H1 (cell line): ENCODE results near the gene CST11. TPM values are rescaled to one million over a fixed set of nuclear protein-coding genes. Genes with fewer than 3 reads are reported as not detected.

ENCODE experiments used
- ASH2L ChIP-seq: fragments of 200-600, 300-600 bp; sonication (generic); IDR thresholded peaks from one replicate; pipeline ENCODE4 v1.7.1; 2017; ENCODE audit warnings: low read length
- CBX5 ChIP-seq: fragments of 300-800, 300-1000 bp; sonication (generic); IDR thresholded peaks from 2 replicates; pipeline ENCODE4 v1.7.1; 2016; ENCODE audit warnings: antibody characterized with exemption, low read length, low read depth
- GABPA ChIP-seq: IDR thresholded peaks from 2 replicates; pipeline ENCODE4 v1.6.1; 2011; ENCODE audit warnings: mild to moderate bottlenecking, low read length, moderate library complexity, borderline replicate concordance; ENCODE audit not compliant: insufficient read depth
- JUND ChIP-seq: IDR thresholded peaks from 2 replicates; pipeline ENCODE4 v1.6.1; 2011; ENCODE audit warnings: mild to moderate bottlenecking, improper control_type of control experiment, low read length
- PHF8 ChIP-seq: fragments of 200-600 bp; sonication (generic); conservative IDR thresholded peaks from 2 replicates; pipeline ENCODE4 v1.7.1; 2012; ENCODE audit warnings: low read depth, mild to moderate bottlenecking, inconsistent platforms, low read length, moderate library complexity
- RNF2 ChIP-seq: fragments of 200-900, 300-1000 bp; sonication (generic); IDR thresholded peaks from 2 replicates; pipeline ENCODE4 v1.7.1; 2016; ENCODE audit warnings: borderline replicate concordance, low read depth, mild to moderate bottlenecking, antibody characterized with exemption, low read length; ENCODE audit not compliant: poor library complexity, severe bottlenecking; ENCODE audit errors: missing control alignments
- SIX5 ChIP-seq: IDR thresholded peaks from 2 replicates; pipeline ENCODE4 v1.6.1; 2011; ENCODE audit warnings: mild to moderate bottlenecking, low read depth, low read length
- TEAD4 ChIP-seq: IDR thresholded peaks from 2 replicates; pipeline ENCODE4 v1.6.1; 2012; ENCODE audit warnings: low read depth, low read length, inconsistent platforms, mixed read lengths
- YY1 ChIP-seq: IDR thresholded peaks from 2 replicates; pipeline ENCODE4 v1.6.1; 2011; ENCODE audit warnings: low read depth, mild to moderate bottlenecking, low read length
- polyA plus RNA-seq, 7 experiments: library from polyadenylated mRNA; depleted of rRNA in 3 of 7; stranded (reverse) in 5 of 7; unstranded in 2 of 7; fragments of >200 nt in 5 of 7; fragments of 200-250 nt in 2 of 7; gene quantifications; 1 replicate in 5 of 7; 2 replicates in 1 of 7; 4 replicates in 1 of 7; pipeline versions ENCODE4 v1.2.1 to v1.2.3, GENCODE V29; 2011 to 2013; ENCODE audit warnings: missing spikeins in 2 of 7, mixed read lengths in 2 of 7
- total RNA-seq: library from RNA; stranded (reverse); fragmentation: NEBNext Ultra II Directional; extraction: Animal tissue kit (Norgen Biotek cat#: 25700); gene quantifications from 2 replicates; pipeline ENCODE4 v1.2.1, GENCODE V29; 2021

The CST11 gene
- total and polyA plus RNA-seq, 2 of the 8 experiments (the other 6 are each of a cell fraction or from before 2014, with no cell fraction given) = 2.0 TPM; not detected in 1

DNA sequence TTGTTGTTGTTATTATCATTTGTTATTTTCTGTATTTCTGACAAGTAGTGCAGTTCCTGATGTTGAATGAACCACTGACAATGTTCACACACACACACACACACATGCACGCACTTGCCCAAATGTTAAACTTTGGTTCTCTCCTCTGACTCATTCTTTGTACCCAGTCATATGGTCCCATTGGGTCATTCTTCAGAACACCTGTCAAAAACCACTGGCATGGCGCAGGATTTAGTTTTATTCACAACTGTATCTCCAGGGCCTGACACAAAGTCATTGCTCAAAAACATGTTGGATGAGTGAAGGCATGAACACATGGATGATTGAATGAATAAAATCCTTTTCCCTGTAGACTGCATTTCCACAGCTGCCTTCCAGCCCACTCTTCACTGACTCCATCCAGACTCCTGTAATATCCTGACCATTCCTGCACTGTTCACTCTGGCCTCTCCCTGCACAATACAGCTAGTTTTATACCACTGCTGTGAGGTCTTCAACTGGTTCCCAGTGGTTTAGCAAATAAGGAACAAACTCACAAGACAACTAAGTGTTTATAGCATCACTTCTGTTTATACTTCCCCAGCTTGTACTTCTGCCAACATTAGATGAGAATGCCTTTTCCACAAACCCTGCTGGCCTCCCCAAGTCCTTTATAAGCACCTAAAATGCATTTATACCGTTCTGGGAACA lies 6.9 kb upstream of the CST11 start (continued):
- TF ChIP-seq TEAD4 (no peak), CBX5 (no peak), JUND (no peak), ASH2L (no peak), PHF8 (no peak), YY1 (no peak), RNF2 (no peak), SIX5 (no peak), GABPA (no peak)
